ENCODE data around the gene ARFGAP2.

DNA sequence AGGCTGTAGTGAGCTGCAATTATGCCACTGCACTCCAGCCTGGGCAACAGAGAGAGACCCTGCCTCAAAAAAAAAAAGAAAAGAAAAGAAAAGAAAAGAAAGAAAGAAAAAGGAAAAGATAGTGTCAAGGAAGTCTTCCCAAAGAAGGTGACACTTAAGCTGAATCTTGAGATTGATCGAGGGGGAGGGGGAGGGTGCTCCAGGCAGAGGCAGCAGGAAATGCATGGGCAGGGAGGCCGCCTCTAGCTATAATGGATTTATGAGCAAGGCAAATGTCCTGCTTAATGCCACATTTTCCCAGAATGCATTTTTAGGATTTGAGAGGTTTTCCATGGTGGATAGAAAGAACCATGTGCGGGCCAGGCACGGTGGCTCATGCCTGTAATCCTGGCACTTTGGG, 24.3 kb upstream of the ARFGAP2 start:
- TF ChIP-seq, protein P1, sequence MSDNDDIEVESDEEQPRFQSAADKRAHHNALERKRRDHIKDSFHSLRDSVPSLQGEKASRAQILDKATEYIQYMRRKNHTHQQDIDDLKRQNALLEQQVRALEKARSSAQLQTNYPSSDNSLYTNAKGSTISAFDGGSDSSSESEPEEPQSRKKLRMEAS (IDR thresholded peaks at IDR 0.05; ENCODE audit: insufficient read depth, insufficient read length): no peak
- TF ChIP-seq POLR2A (IDR thresholded peaks at IDR 0.05; ENCODE audit: low read depth, low read length): no peak
- TF ChIP-seq, protein P2, sequence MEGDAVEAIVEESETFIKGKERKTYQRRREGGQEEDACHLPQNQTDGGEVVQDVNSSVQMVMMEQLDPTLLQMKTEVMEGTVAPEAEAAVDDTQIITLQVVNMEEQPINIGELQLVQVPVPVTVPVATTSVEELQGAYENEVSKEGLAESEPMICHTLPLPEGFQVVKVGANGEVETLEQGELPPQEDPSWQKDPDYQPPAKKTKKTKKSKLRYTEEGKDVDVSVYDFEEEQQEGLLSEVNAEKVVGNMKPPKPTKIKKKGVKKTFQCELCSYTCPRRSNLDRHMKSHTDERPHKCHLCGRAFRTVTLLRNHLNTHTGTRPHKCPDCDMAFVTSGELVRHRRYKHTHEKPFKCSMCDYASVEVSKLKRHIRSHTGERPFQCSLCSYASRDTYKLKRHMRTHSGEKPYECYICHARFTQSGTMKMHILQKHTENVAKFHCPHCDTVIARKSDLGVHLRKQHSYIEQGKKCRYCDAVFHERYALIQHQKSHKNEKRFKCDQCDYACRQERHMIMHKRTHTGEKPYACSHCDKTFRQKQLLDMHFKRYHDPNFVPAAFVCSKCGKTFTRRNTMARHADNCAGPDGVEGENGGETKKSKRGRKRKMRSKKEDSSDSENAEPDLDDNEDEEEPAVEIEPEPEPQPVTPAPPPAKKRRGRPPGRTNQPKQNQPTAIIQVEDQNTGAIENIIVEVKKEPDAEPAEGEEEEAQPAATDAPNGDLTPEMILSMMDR (IDR thresholded peaks at IDR 0.05; ENCODE audit: extremely low read depth in 1 of 2, insufficient read depth in 1 of 2, low read depth in 1 of 2, low read length in 2 of 2): no peak
- TF ChIP-seq POLR2AphosphoS5 (IDR thresholded peaks at IDR 0.05; ENCODE audit: insufficient read depth, low read depth, low read length): no peak
- TF ChIP-seq EZH2 (IDR thresholded peaks at IDR 0.05; ENCODE audit: borderline replicate concordance, low read depth, low read length, severe bottlenecking): no peak
- TF ChIP-seq FOS (IDR thresholded peaks at IDR 0.05; ENCODE audit: borderline replicate concordance, insufficient read depth, low read length): no peak
- TF ChIP-seq MYC (IDR thresholded peaks at IDR 0.05; ENCODE audit: low read depth, low read length): no peak
